NT2/D1 (cell line): ENCODE results near the gene ABCC3.
A peak's percentile ranks its signal among the peaks of the same experiment; 100 is the strongest.

ENCODE experiments used
- DNase-seq: peaks from one replicate; pipeline ENCODE4 v3.0.0-alpha.2; 2011; ENCODE audit warnings: low read depth, low spot score
- H3K27me3 ChIP-seq: 2 replicates; pipeline ENCODE4 v1.6.0; 2011; ENCODE audit warnings: mild to moderate bottlenecking; ENCODE audit not compliant: insufficient read length, insufficient read depth
- H3K36me3 ChIP-seq: 2 replicates; pipeline ENCODE4 v1.6.1; 2011; ENCODE audit warnings: mild to moderate bottlenecking, low read length, mixed read lengths; ENCODE audit not compliant: insufficient read depth, insufficient read length
- H3K4me1 ChIP-seq: 2 replicates; pipeline ENCODE4 v1.5.1; 2011; ENCODE audit not compliant: insufficient read depth, insufficient read length
- H3K4me3 ChIP-seq: 2 replicates; pipeline ENCODE4 v1.5.1; 2011; ENCODE audit warnings: low read depth; ENCODE audit not compliant: insufficient read length
- H3K9ac ChIP-seq: 2 replicates; pipeline ENCODE4 v1.6.0; 2011; ENCODE audit warnings: low read depth; ENCODE audit not compliant: insufficient read length
- H3K9me3 ChIP-seq: 2 replicates; pipeline ENCODE4 v1.5.1; 2011; ENCODE audit warnings: mild to moderate bottlenecking, low read length; ENCODE audit not compliant: insufficient read depth
- SUZ12 ChIP-seq: IDR thresholded peaks from 2 replicates; pipeline ENCODE4 v1.6.1; 2011; ENCODE audit not compliant: insufficient read length, insufficient read depth; ENCODE audit errors: extremely low read depth
- YY1 ChIP-seq: IDR thresholded peaks from 2 replicates; pipeline ENCODE4 v1.6.1; 2011; ENCODE audit not compliant: insufficient read length, insufficient read depth
- ZNF274 ChIP-seq: IDR thresholded peaks from 2 replicates; pipeline ENCODE4 v1.6.1; 2011; ENCODE audit warnings: mild to moderate bottlenecking, low read depth, low read length

The ABCC3 gene

DNA sequence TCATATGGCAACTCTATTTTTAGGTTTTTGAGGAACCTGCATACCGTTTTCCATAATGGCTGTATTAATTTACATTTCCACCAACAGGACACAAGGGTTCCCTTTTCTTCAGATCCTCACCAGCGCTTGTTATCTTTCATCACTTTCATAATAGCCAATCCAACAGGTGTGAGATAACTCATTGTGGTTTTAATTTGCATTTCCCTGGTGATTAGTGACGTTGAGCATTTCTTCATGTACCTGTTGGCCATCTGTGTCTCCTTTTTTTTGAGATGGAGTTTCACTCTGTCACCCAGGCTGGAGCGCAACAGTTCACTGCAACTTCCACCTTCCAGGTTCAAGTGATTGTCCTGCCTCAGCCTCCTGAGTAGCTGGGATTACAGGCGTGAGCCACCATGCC, 36.2 kb upstream of the ABCC3 start:
- Histone ChIP-seq H3K4me3 (no peak overlapping the region), H3K4me1 (peaks cover 16% of the 10 kb centered on the region), H3K27me3 (no peaks in the 10 kb centered on the region), H3K9ac (no peak overlapping the region), H3K9me3 (no peaks in the 10 kb centered on the region), H3K36me3 (no peaks in the 10 kb centered on the region)
- TF ChIP-seq YY1 (no peak), SUZ12 (no peak), ZNF274 (no peak)
- no peak for DNase-seq

DNA sequence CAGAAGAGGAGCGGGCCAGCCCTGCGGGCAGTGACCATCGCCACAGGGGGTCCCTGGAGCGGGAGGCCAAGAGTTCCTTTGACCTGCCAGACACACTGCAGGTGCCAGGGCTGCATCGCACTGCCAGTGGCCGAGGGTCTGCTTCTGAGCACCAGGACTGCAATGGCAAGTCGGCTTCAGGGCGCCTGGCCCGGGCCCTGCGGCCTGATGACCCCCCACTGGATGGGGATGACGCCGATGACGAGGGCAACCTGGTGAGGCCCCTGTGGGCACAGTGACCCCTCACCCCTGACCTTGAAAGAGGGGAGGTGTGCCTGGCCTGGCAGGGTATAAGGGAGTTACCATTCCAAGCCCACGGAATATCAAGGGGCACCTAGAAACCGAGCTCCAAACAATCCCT, 35.1 kb upstream of the ABCC3 start:
- Histone ChIP-seq H3K4me3 (no peak overlapping the region), H3K36me3 (no peaks in the 10 kb centered on the region), H3K27me3 (no peaks in the 10 kb centered on the region), H3K9me3 (no peaks in the 10 kb centered on the region), H3K4me1 (peaks cover 17% of the 10 kb centered on the region), H3K9ac (no peak overlapping the region)
- TF ChIP-seq SUZ12 (no peak), YY1 (no peak), ZNF274 (no peak)
- no peak for DNase-seq

DNA sequence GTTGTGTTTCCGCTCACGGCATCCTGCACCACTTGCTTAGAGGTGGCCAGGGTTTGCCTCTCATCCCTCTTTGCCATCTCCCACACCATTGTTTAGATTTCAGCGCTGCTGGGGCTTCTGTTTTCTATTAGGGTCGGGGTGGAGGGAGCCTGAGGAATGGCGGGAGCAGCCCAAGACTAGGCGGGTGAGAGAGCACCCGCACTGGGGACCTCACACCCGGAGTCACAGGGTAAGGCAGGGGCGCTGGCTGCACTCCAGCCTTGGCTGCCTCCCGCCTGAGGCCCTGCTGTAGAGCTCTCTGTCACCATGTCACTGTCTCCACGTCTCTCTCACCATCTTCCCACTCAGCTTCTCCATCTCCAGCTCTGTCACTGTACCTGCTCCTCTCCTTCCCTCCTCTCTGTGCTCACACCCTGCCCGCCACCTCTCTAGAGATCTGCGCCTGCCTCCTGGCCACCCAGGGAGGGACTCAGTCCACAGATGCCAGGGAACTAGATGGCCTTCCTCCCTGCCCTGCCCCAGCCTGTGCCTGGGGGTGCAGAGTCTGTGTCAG, 32.8 kb upstream of the ABCC3 start:
- peaks cover 25% of the 10 kb centered on the region for H3K4me1 ChIP-seq
- no peak overlapping the region for H3K4me3 ChIP-seq
- H3K9ac ChIP-seq: no peak overlapping the region
- no peaks in the 10 kb centered on the region for H3K9me3 ChIP-seq
- DNase-seq: no peak
- H3K27me3 ChIP-seq: no peaks in the 10 kb centered on the region
- no peaks in the 10 kb centered on the region for H3K36me3 ChIP-seq
- TF ChIP-seq SUZ12 (no peak), ZNF274 (no peak), YY1 (no peak)

GRCh38 chr17:50602836-50603235, 31.8 kb upstream of the ABCC3 start:
- no peak overlapping the region for H3K4me3 ChIP-seq
- peaks cover 27% of the 10 kb centered on the region for H3K4me1 ChIP-seq
- no peaks in the 10 kb centered on the region for H3K27me3 ChIP-seq
- no peaks in the 10 kb centered on the region for H3K36me3 ChIP-seq
- H3K9ac ChIP-seq: no peak overlapping the region
- TF ChIP-seq YY1 (no peak), SUZ12 (no peak), ZNF274 (no peak)
- no peak for DNase-seq
- no peaks in the 10 kb centered on the region for H3K9me3 ChIP-seq

- DNase-seq: no peak
- no peaks in the 10 kb centered on the region for H3K9me3 ChIP-seq
- H3K4me1 ChIP-seq: peaks cover 27% of the 10 kb centered on the region
- no peaks in the 10 kb centered on the region for H3K36me3 ChIP-seq
- no peak overlapping the region for H3K9ac ChIP-seq
- H3K27me3 ChIP-seq: no peaks in the 10 kb centered on the region
- no peak overlapping the region for H3K4me3 ChIP-seq
- TF ChIP-seq YY1 (no peak), ZNF274 (no peak), SUZ12 (no peak)
Observed at GRCh38 chr17:50603340-50603739, 31.3 kb upstream of the ABCC3 start.

DNA sequence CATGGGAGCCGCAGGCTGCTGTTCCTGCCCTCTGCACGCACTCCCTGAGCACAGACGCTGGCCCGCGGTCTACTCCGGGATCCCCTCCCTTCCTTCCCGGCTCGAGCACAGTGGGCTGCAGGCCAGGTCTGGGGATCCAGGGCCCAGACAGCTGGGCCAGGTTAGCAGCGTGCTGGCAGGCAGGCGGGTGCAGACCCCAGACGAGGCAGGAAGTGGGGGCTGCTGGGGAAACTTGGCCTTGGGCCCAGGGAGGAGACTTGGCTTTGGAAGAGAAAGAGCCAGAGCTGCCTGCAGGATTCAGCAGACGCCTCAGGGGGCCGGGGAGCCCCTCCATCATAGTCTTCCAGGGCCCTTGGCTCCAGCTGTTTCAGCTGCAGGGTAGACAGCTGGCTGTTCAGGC, 30.2 kb upstream of the ABCC3 start:
- TF ChIP-seq YY1 (no peak), ZNF274 (no peak), SUZ12 (no peak)
- Histone ChIP-seq H3K9ac (peak overlapping the region; percentile 14), H3K27me3 (no peaks in the 10 kb centered on the region), H3K9me3 (no peaks in the 10 kb centered on the region), H3K36me3 (no peaks in the 10 kb centered on the region), H3K4me3 (no peak overlapping the region), H3K4me1 (peaks cover 32% of the 10 kb centered on the region)
- no peak for DNase-seq

- DNase-seq: no peak
- Histone ChIP-seq H3K36me3 (no peaks in the 10 kb centered on the region), H3K9me3 (no peaks in the 10 kb centered on the region), H3K9ac (no peak overlapping the region), H3K27me3 (no peaks in the 10 kb centered on the region), H3K4me3 (no peak overlapping the region), H3K4me1 (peaks cover 40% of the 10 kb centered on the region)
- TF ChIP-seq YY1 (no peak), SUZ12 (no peak), ZNF274 (no peak)
Observed at GRCh38 chr17:50605429-50605828, 29.3 kb upstream of the ABCC3 start.
